MCF 10A (cell line): Measurements from ENCODE around the gene PDGFC. TPM values are rescaled to one million over a fixed set of nuclear protein-coding genes. Genes with fewer than 3 reads are reported as not detected.

Experiments
- BruUV-seq: library from RNA; stranded (reverse); fragments of 400-500 nt; replicated peaks from 2 replicates; lab custom pipeline; 2021; lab: Mats Ljungman, UMichigan
- CTCF ChIA-PET: fragments of 300-600 bp; sonication (Branson Sonifier 250); formaldehyde crosslinking; extraction: SDS; loops from one replicate; lab custom pipeline; 2021; ENCODE audit warnings: antibody characterized with exemption, inconsistent platforms; lab: Yijun Ruan, JAX
- POLR2A ChIA-PET: fragments of 300-600, 350-650 bp; sonication (Branson Sonifier 250); formaldehyde crosslinking; extraction: SDS; loops from one replicate; lab custom pipeline; 2020; ENCODE audit warnings: antibody characterized with exemption, inconsistent platforms; lab: Yijun Ruan, JAX
- DNase-seq: peaks from one replicate; pipeline ENCODE4 v3.0.0-alpha.2; 2018; ENCODE audit not compliant: unreplicated experiment
- H3K27ac Mint-ChIP-seq: one replicate; pipeline ENCODE4 v1.8.0; 2022; ENCODE audit warnings: mild to moderate bottlenecking, low read depth, mixed read lengths; ENCODE audit not compliant: unreplicated experiment
- H3K27me3 Mint-ChIP-seq: one replicate; pipeline ENCODE4 v1.8.0; 2022; ENCODE audit warnings: mixed read lengths; ENCODE audit not compliant: insufficient read depth, unreplicated experiment
- H3K36me3 Mint-ChIP-seq: one replicate; pipeline ENCODE4 v1.8.0; 2022; ENCODE audit warnings: mild to moderate bottlenecking, moderate library complexity, mixed read lengths; ENCODE audit not compliant: insufficient read depth, unreplicated experiment
- H3K4me1 Mint-ChIP-seq: one replicate; pipeline ENCODE4 v1.8.0; 2022; ENCODE audit warnings: mixed read lengths; ENCODE audit not compliant: insufficient read depth, unreplicated experiment
- H3K4me3 Mint-ChIP-seq: one replicate; pipeline ENCODE4 v1.8.0; 2022; ENCODE audit warnings: mild to moderate bottlenecking, moderate library complexity, mixed read lengths; ENCODE audit not compliant: unreplicated experiment
- H3K9me3 Mint-ChIP-seq: one replicate; pipeline ENCODE4 v1.8.0; 2022; ENCODE audit warnings: mixed read lengths; ENCODE audit not compliant: unreplicated experiment
- intact Hi-C: fragments of 100-400 bp; cut with micrococcal nuclease; formaldehyde crosslinking; loops from 2 replicates; pipeline ENCODE4 v1.14.1; 2022
- total RNA-seq: library from RNA; stranded (reverse); gene quantifications from 2 replicates; pipeline ENCODE4 v1.2.3, GENCODE V29; 2022
- TF ChIP-seq, protein P1 (sequence below): fragments of 200-600 bp; IDR thresholded peaks from one replicate; pipeline ENCODE4 v1.8.0; 2022; ENCODE audit warnings: antibody characterized with exemption, mild to moderate bottlenecking; ENCODE audit not compliant: unreplicated experiment

Gene PDGFC
- total RNA-seq, 1 experiment from 2014 or later: 74.8 TPM

DNA sequence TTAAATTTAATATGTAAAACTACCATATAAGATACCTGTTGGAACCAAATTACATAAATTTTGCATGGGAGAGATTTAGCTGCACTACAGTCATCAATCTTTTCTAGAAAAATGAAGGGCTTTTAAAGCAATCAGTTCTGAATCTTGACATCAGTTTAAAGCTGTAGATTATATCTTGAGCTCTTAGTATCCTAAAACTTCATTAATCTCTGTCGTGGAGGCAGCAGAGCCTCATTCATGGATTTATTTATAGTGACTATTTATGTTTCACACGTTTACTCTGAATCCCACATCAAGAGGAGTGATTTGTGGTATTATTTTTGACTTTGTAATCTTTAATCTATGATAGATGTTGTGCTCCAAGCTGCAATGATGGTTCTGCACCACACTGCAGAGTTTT, 175.9 kb downstream of the PDGFC start:
- Mint-ChIP-seq H3K27me3 (no peaks in the 10 kb centered on the region), H3K36me3 (no peaks in the 10 kb centered on the region), H3K27ac (no peak overlapping the region), H3K9me3 (no peaks in the 10 kb centered on the region), H3K4me1 (peaks cover 43% of the 10 kb centered on the region), H3K4me3 (no peak overlapping the region)
- CTCF ChIA-PET: no interaction called here
- no TSS peak for BruUV-seq
- no peak for DNase-seq
- POLR2A ChIA-PET: interaction anchor here (0.7 to 2.3 kb wide), 4 partner anchors 12 to 119 kb away, joined by 3 to 13 read pairs (median 8); no protein-coding TSS in a partner anchor
- intact Hi-C loops: no loop called here
- TF ChIP-seq, protein P1, sequence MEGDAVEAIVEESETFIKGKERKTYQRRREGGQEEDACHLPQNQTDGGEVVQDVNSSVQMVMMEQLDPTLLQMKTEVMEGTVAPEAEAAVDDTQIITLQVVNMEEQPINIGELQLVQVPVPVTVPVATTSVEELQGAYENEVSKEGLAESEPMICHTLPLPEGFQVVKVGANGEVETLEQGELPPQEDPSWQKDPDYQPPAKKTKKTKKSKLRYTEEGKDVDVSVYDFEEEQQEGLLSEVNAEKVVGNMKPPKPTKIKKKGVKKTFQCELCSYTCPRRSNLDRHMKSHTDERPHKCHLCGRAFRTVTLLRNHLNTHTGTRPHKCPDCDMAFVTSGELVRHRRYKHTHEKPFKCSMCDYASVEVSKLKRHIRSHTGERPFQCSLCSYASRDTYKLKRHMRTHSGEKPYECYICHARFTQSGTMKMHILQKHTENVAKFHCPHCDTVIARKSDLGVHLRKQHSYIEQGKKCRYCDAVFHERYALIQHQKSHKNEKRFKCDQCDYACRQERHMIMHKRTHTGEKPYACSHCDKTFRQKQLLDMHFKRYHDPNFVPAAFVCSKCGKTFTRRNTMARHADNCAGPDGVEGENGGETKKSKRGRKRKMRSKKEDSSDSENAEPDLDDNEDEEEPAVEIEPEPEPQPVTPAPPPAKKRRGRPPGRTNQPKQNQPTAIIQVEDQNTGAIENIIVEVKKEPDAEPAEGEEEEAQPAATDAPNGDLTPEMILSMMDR: no peak

DNA sequence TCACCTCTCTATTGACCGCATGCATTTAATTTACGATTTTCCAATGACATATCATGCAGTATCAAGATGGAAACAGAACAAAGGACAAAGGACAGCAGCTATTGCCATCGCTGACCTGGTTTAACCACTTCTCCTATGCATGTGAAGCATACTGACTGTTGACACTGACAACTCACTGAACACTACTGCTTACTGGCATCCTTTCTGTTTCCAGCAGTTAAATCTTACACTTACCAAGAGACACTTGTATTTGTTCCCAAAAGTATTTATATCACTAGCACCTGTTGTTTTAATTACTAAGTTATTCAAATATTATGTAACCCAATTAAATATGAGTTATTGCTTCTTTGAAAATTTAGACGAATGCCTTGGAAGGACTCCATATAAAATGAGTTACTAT, 176.7 kb downstream of the PDGFC start:
- no TSS peak for BruUV-seq
- POLR2A ChIA-PET: interaction anchor here (0.7 to 2.3 kb wide), 11 partner anchors 8 to 173 kb away, joined by 3 to 13 read pairs (median 5); no protein-coding TSS in a partner anchor
- TF ChIP-seq, protein P1: no peak
- Mint-ChIP-seq H3K4me3 (no peak overlapping the region), H3K4me1 (peaks cover 51% of the 10 kb centered on the region), H3K9me3 (no peaks in the 10 kb centered on the region), H3K27me3 (no peaks in the 10 kb centered on the region), H3K27ac (peak overlapping the region; percentile 84), H3K36me3 (no peaks in the 10 kb centered on the region)
- no peak for DNase-seq
- CTCF ChIA-PET: interaction anchor here (0.6 to 1.0 kb wide), 4 partner anchors 23 to 500 kb away, joined by 3 to 6 read pairs (median 3); no protein-coding TSS in a partner anchor
- intact Hi-C loops: no loop called here

DNA sequence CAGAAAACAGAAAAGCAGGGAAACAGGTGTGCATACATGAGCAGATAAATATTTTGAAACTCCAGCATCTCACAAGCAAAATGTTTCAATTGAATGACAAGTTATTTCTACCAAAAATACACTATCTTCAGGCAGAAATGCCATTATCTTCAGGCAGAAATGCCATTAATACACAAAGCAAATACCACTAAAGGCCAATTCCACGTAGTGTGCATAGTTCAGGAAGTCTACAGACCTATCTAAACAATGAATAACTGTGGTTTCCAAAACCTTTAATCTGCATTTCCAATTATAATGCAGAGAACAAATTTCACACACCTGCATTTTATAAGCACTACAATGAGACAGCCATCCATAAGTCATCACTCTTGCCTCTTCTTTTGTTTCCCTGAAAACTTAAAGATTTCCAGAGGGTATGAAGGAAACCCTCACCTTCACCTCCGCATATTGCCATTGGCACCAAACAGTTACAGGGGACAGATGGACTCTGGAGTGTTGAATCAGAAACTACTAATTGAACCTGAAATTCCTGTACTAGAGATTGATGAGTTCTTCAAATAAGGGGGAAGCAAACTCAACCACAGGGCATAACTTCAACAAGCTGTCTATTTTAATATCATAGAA, 179.0 kb downstream of the PDGFC start:
- no peaks in the 10 kb centered on the region for H3K36me3 Mint-ChIP-seq
- intact Hi-C loops: no loop called here
- no peaks in the 10 kb centered on the region for H3K9me3 Mint-ChIP-seq
- no peak overlapping the region for H3K4me3 Mint-ChIP-seq
- TF ChIP-seq, protein P1: no peak
- ChIA-PET POLR2A (interaction anchor here (1.1 to 2.1 kb wide), 3 partner anchors 8 to 12 kb away, joined by 3 to 9 read pairs (median 5); no protein-coding TSS in a partner anchor), CTCF (interaction anchor here (1.0 kb wide), 1 partner anchor 9 kb away, joined by 3 read pairs; no protein-coding TSS in a partner anchor)
- H3K27me3 Mint-ChIP-seq: no peaks in the 10 kb centered on the region
- H3K4me1 Mint-ChIP-seq: peaks cover 38% of the 10 kb centered on the region
- no peak for DNase-seq
- BruUV-seq: no TSS peak
- H3K27ac Mint-ChIP-seq: peak overlapping the region; percentile 23

DNA sequence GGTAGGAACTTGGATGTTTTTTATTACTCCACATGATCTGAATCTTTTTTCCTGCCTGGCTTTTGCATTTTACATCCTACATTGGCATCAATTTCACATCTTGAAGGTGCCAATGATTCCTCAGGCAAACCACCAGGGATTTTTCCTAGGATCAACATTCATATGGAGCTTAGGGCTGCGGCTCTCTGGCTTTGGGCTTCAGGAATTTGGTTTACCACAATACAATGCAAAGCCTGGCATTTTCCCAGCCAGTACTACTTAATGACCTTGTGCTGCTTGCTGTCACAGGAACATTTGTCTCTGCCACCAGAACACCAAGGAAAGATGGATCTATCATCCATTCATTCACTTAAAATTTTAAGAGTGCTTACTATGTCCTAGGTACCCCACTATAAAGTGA, 180.7 kb downstream of the PDGFC start:
- no TSS peak for BruUV-seq
- Mint-ChIP-seq H3K27me3 (no peaks in the 10 kb centered on the region), H3K9me3 (no peaks in the 10 kb centered on the region), H3K27ac (peak overlapping the region; percentile 54), H3K36me3 (no peaks in the 10 kb centered on the region), H3K4me3 (no peak overlapping the region), H3K4me1 (peaks cover 38% of the 10 kb centered on the region)
- peak; percentile 79 for DNase-seq
- intact Hi-C loops: no loop called here
- TF ChIP-seq, protein P1: no peak
- POLR2A ChIA-PET: interaction anchor here (0.6 to 2.1 kb wide), 12 partner anchors 8 to 1381 kb away, joined by 3 to 13 read pairs (median 3); no protein-coding TSS in a partner anchor
- CTCF ChIA-PET: interaction anchor here (0.6 to 1.1 kb wide), 3 partner anchors 7 to 466 kb away, joined by 3 to 4 read pairs (median 3); no protein-coding TSS in a partner anchor
